GM12872 (cell line): ENCODE measurements around the gene RNF4.

Source experiments
- TF ChIP-seq, protein P1 (sequence below): IDR thresholded peaks from 3 replicates; pipeline ENCODE4 v1.5.1; 2011; ENCODE audit warnings: low read depth, mild to moderate bottlenecking, low read length, moderate library complexity; ENCODE audit not compliant: insufficient read depth

Gene RNF4

DNA sequence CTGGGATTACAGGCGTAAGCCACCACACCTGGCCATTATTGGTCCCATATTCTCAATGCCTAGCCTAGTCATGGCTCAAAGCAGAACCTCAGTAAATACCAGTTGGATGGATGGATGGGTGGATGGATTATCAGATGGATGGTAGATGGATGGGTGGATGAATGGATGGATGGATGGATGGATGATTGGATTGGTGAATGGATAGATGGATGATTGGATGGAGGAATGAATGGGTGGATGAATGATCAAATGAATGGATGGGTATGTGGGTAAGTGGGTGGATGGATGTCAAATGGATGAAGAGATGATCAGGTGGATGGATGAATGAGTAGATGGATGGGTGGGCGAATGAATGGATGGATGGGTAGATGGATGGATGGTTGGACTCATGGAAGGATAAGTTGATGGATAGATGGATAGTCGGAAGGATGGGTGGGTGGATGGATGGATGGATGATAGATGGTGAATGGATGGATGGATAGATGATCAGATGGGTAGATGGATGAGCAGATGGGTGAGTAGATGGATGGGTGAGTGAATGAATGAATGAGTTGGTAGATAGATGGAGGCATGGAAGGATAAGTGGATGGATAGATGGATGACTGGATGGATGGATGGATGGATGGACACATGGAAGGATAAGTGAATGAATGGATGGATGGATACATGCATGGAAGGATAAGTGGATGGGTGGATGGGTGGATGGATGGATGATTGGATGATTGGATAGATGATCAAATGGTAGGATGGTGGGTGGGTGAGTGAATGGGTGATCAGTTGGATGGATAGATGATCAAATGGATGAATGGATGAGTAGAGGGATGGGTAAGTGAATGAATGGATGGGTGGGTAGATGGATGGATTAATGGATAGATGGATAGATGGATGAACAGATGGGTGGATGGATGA lies 22.0 kb upstream of the RNF4 start:
- TF ChIP-seq, protein P1, sequence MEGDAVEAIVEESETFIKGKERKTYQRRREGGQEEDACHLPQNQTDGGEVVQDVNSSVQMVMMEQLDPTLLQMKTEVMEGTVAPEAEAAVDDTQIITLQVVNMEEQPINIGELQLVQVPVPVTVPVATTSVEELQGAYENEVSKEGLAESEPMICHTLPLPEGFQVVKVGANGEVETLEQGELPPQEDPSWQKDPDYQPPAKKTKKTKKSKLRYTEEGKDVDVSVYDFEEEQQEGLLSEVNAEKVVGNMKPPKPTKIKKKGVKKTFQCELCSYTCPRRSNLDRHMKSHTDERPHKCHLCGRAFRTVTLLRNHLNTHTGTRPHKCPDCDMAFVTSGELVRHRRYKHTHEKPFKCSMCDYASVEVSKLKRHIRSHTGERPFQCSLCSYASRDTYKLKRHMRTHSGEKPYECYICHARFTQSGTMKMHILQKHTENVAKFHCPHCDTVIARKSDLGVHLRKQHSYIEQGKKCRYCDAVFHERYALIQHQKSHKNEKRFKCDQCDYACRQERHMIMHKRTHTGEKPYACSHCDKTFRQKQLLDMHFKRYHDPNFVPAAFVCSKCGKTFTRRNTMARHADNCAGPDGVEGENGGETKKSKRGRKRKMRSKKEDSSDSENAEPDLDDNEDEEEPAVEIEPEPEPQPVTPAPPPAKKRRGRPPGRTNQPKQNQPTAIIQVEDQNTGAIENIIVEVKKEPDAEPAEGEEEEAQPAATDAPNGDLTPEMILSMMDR, result no peak

DNA sequence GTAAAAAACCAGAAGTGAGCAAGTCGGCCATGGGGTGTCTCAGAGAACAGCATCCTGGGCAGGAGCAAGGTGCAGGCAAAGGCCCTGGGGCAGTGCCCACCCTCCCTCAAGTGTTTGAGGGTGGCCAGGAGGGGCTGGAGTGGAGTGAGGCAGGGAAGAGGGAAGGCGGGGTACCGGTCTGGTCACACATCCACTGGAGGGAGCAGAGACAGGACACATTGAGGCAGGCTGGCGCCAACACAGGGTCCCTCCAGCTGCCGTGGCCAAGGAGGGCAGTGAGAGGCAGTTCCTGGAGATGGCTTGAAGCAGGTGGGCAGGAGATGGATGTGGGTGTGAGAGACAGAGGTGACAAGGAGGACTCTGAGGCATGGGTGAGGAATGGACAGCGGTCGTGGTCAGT lies 20.3 kb upstream of the RNF4 start:
- TF ChIP-seq, protein P1, result no peak

GRCh38 chr4:2449051-2449450 lies 19.9 kb upstream of the RNF4 start:
- TF ChIP-seq, protein P1, result no peak

- TF ChIP-seq, protein P1, result no peak
Measured at GRCh38 chr4:2449511-2450392, 19.2 kb upstream of the RNF4 start.

DNA sequence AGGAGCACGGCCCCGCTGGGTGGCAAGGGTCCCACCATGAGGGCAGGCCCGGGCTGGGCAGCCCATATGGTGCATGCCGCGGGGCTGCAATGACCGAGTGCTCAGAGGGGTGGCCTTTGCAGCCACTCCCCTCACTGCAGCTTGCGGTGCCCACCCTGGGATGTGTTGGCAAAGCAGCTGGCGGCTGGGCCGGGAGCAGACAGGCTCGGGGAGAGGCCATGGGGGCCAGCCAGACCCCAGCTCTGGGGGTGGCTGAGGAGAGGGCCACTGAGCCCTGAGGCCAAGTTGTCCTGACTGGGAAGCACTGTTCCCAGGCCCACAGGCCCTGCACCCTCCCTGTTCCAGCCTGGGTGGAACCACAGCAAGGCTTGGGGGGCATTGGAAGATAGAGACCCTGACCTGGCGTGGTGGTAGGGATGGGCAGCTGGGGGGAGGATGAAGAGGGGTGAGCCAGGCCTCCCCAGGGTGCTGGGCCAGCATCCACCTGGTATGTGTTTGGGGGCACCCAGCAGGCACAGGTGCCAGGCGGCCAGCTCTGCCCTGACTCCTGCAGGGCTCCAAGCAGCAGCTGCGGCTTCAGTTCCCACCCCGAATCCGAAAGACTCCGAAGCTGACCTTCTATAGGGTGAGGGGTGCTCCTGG lies 18.4 kb upstream of the RNF4 start:
- TF ChIP-seq, protein P1, result no peak

DNA sequence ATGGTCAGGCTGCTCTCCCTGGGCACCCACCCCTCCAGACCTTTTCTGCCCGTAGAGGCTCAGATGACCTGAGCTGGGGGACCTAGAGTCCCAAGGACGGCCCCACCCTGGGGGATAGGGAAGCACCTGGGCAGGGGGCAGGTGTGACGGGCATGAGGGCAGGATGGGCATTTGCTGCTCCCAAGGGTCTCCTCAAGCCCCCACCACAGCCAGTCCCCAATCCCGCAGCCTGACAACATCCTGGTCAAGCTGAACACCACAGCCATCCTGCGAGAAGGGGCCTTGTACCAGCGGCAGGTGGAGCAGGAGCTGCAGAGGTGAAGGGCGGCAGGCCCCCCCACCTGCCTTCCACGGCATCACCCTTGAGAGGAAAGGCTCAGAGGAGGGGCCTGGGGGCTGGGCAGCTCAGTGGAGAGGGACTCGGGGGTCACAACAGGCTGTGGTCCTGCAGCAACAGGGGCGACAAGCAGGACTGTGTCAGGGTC lies 17.8 kb upstream of the RNF4 start:
- TF ChIP-seq, protein P1, result no peak
